ENCODE data around the gene RNU2-1. TPM values are rescaled to one million over a fixed set of nuclear protein-coding genes. Genes with fewer than 3 reads are reported as not detected.
"Not testable (repeated sequence)": the region's sequence is repeated elsewhere in the genome, so short reads cannot be mapped to it uniquely, and the experiment has no call there.

The RNU2-1 gene
- polyA plus RNA-seq (2013, experiment 1 of 2), result not detected
- polyA plus RNA-seq (2013, experiment 2 of 2), result not detected

GRCh38 chr17:43233877-43234276 lies at the start of gene RNU2-1:
RNU2-1 (minus strand) TSS chr17:43233977.
- H3K27ac ChIP-seq (ENCODE audit: low read depth, low read length); H3K36me3 ChIP-seq (ENCODE audit: insufficient read depth, low read length); H3K4me1 ChIP-seq (ENCODE audit: insufficient read depth, low read length); H3K9me3 ChIP-seq (ENCODE audit: insufficient read depth, low read depth, low read length); H3K9ac ChIP-seq (ENCODE audit: low read depth, low read length); H3K27me3 ChIP-seq (ENCODE audit: insufficient read depth, low read length); H3K4me3 ChIP-seq (ENCODE audit: low read length): not testable (repeated sequence)
- WGBS, result no CpG with 5 or more reads among the region's 31 CpGs

GRCh38 chr17:43272914-43273313 lies 39.1 kb upstream of the RNU2-1 start:
- H3K4me3 ChIP-seq (ENCODE audit: low read length); H3K27ac ChIP-seq (ENCODE audit: low read depth, low read length); H3K27me3 ChIP-seq (ENCODE audit: insufficient read depth, low read length); H3K4me1 ChIP-seq (ENCODE audit: insufficient read depth, low read length); H3K9me3 ChIP-seq (ENCODE audit: insufficient read depth, low read depth, low read length); H3K36me3 ChIP-seq (ENCODE audit: insufficient read depth, low read length); H3K9ac ChIP-seq (ENCODE audit: low read depth, low read length): not testable (repeated sequence)
- WGBS, result no CpG with 5 or more reads among the region's 30 CpGs

GRCh38 chr17:43272483-43272882 lies 38.7 kb upstream of the RNU2-1 start:
- H3K9me3 ChIP-seq (ENCODE audit: insufficient read depth, low read depth, low read length); H3K9ac ChIP-seq (ENCODE audit: low read depth, low read length); H3K27me3 ChIP-seq (ENCODE audit: insufficient read depth, low read length); H3K36me3 ChIP-seq (ENCODE audit: insufficient read depth, low read length); H3K4me3 ChIP-seq (ENCODE audit: low read length); H3K4me1 ChIP-seq (ENCODE audit: insufficient read depth, low read length); H3K27ac ChIP-seq (ENCODE audit: low read depth, low read length): not testable (repeated sequence)
- WGBS, result no CpG with 5 or more reads among the region's 12 CpGs

GRCh38 chr17:43270552-43271504 lies 37.1 kb upstream of the RNU2-1 start:
- not testable (repeated sequence) for H3K4me1 ChIP-seq (ENCODE audit: insufficient read depth, low read length); H3K9ac ChIP-seq (ENCODE audit: low read depth, low read length); H3K4me3 ChIP-seq (ENCODE audit: low read length); H3K9me3 ChIP-seq (ENCODE audit: insufficient read depth, low read depth, low read length); H3K36me3 ChIP-seq (ENCODE audit: insufficient read depth, low read length); H3K27ac ChIP-seq (ENCODE audit: low read depth, low read length); H3K27me3 ChIP-seq (ENCODE audit: insufficient read depth, low read length)
- WGBS, result no CpG with 5 or more reads among the region's 43 CpGs

- H3K9me3 ChIP-seq (ENCODE audit: insufficient read depth, low read depth, low read length); H3K9ac ChIP-seq (ENCODE audit: low read depth, low read length); H3K27me3 ChIP-seq (ENCODE audit: insufficient read depth, low read length); H3K4me1 ChIP-seq (ENCODE audit: insufficient read depth, low read length); H3K36me3 ChIP-seq (ENCODE audit: insufficient read depth, low read length); H3K27ac ChIP-seq (ENCODE audit: low read depth, low read length); H3K4me3 ChIP-seq (ENCODE audit: low read length): not testable (repeated sequence)
- 61% methylated on average over 9 of the region's 23 CpGs for WGBS
These were observed 12.7 kb upstream of the RNU2-1 start for GRCh38 chr17:43246456-43246855.

- not testable (repeated sequence) for H3K27ac ChIP-seq (ENCODE audit: low read depth, low read length); H3K27me3 ChIP-seq (ENCODE audit: insufficient read depth, low read length); H3K36me3 ChIP-seq (ENCODE audit: insufficient read depth, low read length); H3K4me1 ChIP-seq (ENCODE audit: insufficient read depth, low read length); H3K9me3 ChIP-seq (ENCODE audit: insufficient read depth, low read depth, low read length); H3K4me3 ChIP-seq (ENCODE audit: low read length); H3K9ac ChIP-seq (ENCODE audit: low read depth, low read length)
- WGBS, result no CpG with 5 or more reads among the region's 34 CpGs
These were observed 7.0 kb upstream of the RNU2-1 start for GRCh38 chr17:43240596-43241352.

GRCh38 chr17:43239597-43239996 lies 5.8 kb upstream of the RNU2-1 start:
- no CpG with 5 or more reads among the region's 26 CpGs for WGBS
- not testable (repeated sequence) for H3K9me3 ChIP-seq (ENCODE audit: insufficient read depth, low read depth, low read length); H3K27ac ChIP-seq (ENCODE audit: low read depth, low read length); H3K27me3 ChIP-seq (ENCODE audit: insufficient read depth, low read length); H3K4me3 ChIP-seq (ENCODE audit: low read length); H3K36me3 ChIP-seq (ENCODE audit: insufficient read depth, low read length); H3K4me1 ChIP-seq (ENCODE audit: insufficient read depth, low read length); H3K9ac ChIP-seq (ENCODE audit: low read depth, low read length)

GRCh38 chr17:43233263-43233662 lies 514 bp downstream of the RNU2-1 start:
- WGBS, result no CpG with 5 or more reads among the region's 15 CpGs
- not testable (repeated sequence) for H3K4me3 ChIP-seq (ENCODE audit: low read length); H3K27ac ChIP-seq (ENCODE audit: low read depth, low read length); H3K4me1 ChIP-seq (ENCODE audit: insufficient read depth, low read length); H3K36me3 ChIP-seq (ENCODE audit: insufficient read depth, low read length); H3K9ac ChIP-seq (ENCODE audit: low read depth, low read length); H3K27me3 ChIP-seq (ENCODE audit: insufficient read depth, low read length); H3K9me3 ChIP-seq (ENCODE audit: insufficient read depth, low read depth, low read length)

GRCh38 chr17:43232021-43232699 lies 1.6 kb downstream of the RNU2-1 start:
- not testable (repeated sequence) for H3K27me3 ChIP-seq (ENCODE audit: insufficient read depth, low read length); H3K9me3 ChIP-seq (ENCODE audit: insufficient read depth, low read depth, low read length); H3K36me3 ChIP-seq (ENCODE audit: insufficient read depth, low read length); H3K9ac ChIP-seq (ENCODE audit: low read depth, low read length); H3K4me3 ChIP-seq (ENCODE audit: low read length); H3K4me1 ChIP-seq (ENCODE audit: insufficient read depth, low read length); H3K27ac ChIP-seq (ENCODE audit: low read depth, low read length)
- 97% methylated on average over 11 of the region's 24 CpGs for WGBS

- not testable (repeated sequence) for H3K9me3 ChIP-seq (ENCODE audit: insufficient read depth, low read depth, low read length); H3K27me3 ChIP-seq (ENCODE audit: insufficient read depth, low read length); H3K9ac ChIP-seq (ENCODE audit: low read depth, low read length); H3K27ac ChIP-seq (ENCODE audit: low read depth, low read length); H3K4me1 ChIP-seq (ENCODE audit: insufficient read depth, low read length); H3K36me3 ChIP-seq (ENCODE audit: insufficient read depth, low read length)
- WGBS, result 93% methylated on average over 13 of the region's 40 CpGs
- 0 out of 2 replicates have a peak overlapping the region, but pooled peaks have one; percentile 26 for H3K4me3 ChIP-seq (ENCODE audit: low read length)
These were observed 2.4 kb downstream of the RNU2-1 start for GRCh38 chr17:43231205-43232020.
